Stimulated activated CD8-positive, alpha-beta memory T cell treated with anti-CD3 and anti-CD28 coated beads, Interleukin-15, amount 100 ng/mL, for 48 hours (primary cell): ENCODE measurements around the gene BAIAP2L2.

ENCODE experiments used
- DNase-seq, 2 donors: peaks; one replicate each; pipeline ENCODE4 v3.0.0-alpha.2; 2020; ENCODE audit warnings: low read depth in 2 of 2

Gene BAIAP2L2

DNA sequence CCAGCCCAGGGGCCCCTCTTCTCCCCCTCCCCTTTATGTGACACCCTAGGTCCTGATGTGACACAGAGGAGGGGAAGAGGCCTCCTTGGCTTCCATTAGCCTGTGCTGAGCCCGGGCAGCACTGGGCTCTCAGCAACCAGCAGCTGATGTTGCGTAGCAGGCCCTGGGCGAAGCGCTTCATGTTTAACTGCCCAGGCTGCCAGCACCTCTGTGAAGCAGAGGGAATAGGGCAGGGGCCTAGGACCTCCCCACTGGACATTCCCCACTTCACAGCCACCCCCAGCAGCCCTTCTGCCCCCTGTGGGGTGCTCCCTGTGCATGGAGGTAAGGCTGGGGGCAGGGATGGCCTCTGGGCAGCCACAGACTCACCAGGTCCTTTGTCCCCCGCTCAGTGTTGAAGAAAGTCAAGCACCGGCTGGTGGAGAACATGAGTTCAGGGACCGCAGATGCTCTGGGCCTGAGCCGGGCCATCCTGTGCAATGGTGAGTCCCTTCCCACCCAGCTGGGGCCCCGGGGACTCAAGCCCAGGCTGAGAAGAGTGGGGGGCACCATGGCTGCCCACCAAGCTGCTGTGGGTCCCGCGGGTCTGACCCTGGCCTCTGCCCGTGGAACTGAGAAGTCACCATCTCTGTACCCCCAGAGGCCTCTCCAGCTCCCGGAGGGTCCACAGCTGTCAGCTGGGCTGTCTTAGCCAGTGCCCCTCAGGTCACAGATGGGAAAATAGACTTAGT is 41.7 kb downstream of the BAIAP2L2 start:
- no peak for DNase-seq

- no peak for DNase-seq
These were observed 42.6 kb downstream of the BAIAP2L2 start for GRCh38 chr22:38067761-38068360.

DNA sequence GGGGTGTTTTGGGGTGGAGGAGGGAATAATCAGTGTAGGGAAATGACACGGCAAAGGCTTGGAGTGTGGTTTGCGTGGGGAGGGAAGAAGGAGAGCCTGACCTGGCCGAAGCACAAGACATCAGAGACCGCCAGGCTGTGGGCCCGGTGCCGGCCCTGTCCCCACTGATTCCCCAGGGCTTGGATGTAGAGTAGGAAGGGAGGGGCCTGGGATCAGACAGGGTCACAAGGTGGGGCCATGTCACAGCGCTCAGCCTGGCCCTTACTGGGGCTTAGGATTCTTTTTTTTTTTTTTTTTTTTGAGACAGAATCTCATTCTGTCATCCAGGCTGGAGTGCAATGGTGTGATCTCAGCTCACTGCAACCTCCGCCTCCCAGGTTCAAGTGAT is 43.5 kb downstream of the BAIAP2L2 start:
- no peak for DNase-seq

GRCh38 chr22:38066381-38067027 is 44.0 kb downstream of the BAIAP2L2 start:
- DNase-seq: no peak

- no peak for DNase-seq
These were observed 44.9 kb downstream of the BAIAP2L2 start for GRCh38 chr22:38065539-38065938.

- no peak for DNase-seq
These were observed 47.7 kb downstream of the BAIAP2L2 start for GRCh38 chr22:38062791-38063190.

DNA sequence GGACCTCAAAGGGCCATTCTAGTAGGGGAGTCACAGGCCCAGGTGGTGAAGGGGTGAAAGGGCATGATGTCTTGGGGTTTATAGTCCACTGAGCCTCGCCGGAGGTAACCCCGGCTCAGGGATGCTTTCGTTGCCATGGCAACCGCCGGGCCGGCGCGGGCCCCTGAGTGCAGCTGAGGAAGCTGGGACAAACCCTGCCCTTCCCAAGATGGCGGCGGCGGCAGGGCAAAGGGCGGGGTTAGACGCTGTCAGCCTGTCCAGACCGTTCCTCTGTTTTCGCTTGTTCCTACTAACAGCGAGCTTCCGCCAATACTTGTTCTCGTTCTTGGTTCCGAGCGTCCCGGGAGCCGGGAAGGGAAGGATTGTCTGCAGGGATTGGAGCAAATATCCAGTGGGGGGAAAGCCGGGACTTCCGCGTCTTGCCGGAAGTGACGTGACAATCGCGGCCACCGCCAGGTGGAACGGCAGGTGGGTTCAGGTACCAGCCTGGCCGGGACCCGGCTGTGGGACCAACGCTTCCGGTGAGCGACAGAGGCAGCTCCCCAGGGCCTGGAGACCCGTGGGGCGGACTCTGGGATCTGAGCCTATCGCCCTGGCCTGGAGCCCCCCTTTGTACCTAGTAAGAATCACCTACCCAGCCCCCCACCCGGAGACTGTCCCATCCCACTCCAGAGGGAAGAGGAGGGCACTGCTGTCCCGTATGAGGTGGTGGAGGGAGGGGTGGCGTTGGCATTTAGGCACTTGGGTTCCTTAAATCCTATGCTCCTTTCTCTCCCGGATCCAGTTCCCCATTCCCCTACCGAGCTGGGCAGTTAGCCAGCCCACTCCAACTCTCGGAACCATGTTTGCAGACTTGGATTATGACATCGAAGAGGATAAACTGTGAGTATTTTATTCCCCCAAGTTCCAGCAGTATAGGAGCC is 53.3 kb downstream of the BAIAP2L2 start, which contains the start of gene PICK1:
TSS of gene PICK1 (plus strand) at position 436 of the 923 bp plus-strand sequence. CDS start at position 842, 406 bp downstream.
- DNase-seq: peak; percentile 70 to 73

DNA sequence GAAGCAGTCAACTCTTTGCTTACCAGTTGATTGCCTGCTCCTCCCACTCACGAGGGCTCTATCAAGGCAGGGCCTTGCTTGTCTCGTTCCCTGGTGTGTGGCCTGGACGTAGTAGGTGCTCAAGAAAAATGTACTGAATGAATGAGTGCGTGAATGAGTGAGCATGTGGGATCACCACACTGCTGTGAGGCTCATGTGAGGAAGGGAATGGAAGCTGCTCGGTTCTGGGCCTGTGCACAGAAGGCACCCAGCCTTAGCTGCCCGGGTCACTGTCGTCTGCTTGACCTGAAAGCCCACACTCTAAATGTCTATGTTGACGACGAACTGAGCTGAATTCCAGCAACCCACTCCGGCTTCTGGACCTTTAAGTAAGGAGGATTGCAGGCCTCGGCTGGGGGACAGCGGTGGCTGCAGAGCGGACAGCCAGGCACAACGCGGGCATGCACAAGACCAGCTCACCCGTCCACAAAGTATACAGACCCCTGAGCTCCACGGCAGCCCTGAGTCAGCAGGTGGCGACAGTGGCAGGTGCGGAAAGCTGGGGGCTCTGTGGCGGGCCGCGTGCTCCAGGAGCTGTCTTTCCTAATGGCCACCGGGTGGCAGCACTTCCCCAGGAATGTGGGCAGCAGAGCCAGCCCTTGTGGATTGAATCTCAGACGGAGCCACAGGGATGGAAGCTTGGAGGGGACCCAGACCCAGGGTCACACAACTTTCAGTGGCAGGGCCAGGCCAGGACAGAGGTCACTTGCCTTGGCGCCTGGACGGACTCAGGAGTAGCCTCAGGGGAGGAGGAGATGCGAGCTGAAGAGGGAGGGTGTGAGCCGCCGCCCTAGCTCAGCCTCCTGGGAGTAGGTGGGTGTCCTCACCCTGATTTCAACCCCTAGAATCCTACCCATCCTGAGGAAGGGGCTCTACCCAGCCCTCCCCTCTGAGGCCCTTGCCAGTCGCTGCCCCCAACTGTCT is 58.3 kb downstream of the BAIAP2L2 start:
- DNase-seq: peak; percentile 59 to 62

GRCh38 chr22:38051261-38051660 is 59.2 kb downstream of the BAIAP2L2 start:
- no peak for DNase-seq

- no peak for DNase-seq
These were observed 59.8 kb downstream of the BAIAP2L2 start for GRCh38 chr22:38050720-38051119.

DNA sequence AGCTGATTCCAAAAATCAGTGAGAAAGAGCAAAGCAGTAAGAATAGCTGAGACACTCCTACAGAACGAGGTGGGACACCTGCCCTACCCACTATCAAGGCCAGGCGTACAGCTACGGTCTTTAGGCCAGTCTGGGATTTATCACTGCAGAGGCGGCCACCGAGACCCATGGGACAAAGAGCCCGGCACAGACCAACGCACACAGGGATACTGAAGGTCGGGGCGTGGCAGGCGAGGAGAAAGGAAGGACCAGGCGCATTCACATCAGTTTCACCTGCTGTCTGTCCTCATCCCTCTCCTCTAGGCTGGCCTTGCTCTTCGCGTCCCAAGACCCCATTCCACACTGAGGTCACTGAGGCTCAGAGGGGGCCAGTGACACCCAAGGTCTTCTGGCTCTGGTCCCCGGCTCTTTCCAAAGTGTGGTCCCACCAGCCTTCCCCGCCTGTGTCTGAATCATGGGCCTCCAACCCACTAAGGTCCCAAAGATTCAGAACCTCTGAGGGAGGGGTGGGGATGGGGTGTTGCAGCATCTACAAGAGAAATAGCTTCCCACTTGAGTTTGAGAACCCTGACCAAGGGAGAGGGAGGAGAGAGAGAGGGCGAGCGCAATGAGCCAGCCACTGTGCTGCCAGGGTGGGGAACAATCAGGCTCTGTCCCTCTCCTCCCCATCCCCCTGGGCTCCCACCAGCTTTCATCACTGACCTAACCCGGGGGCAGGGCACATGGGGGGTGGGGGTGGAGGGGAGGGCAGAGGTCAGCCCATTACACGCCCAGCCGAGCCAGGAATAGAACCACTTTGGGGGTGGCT is 60.5 kb downstream of the BAIAP2L2 start:
- DNase-seq: no peak

- no peak for DNase-seq
These were observed 64.3 kb downstream of the BAIAP2L2 start for GRCh38 chr22:38046070-38046748.

DNA sequence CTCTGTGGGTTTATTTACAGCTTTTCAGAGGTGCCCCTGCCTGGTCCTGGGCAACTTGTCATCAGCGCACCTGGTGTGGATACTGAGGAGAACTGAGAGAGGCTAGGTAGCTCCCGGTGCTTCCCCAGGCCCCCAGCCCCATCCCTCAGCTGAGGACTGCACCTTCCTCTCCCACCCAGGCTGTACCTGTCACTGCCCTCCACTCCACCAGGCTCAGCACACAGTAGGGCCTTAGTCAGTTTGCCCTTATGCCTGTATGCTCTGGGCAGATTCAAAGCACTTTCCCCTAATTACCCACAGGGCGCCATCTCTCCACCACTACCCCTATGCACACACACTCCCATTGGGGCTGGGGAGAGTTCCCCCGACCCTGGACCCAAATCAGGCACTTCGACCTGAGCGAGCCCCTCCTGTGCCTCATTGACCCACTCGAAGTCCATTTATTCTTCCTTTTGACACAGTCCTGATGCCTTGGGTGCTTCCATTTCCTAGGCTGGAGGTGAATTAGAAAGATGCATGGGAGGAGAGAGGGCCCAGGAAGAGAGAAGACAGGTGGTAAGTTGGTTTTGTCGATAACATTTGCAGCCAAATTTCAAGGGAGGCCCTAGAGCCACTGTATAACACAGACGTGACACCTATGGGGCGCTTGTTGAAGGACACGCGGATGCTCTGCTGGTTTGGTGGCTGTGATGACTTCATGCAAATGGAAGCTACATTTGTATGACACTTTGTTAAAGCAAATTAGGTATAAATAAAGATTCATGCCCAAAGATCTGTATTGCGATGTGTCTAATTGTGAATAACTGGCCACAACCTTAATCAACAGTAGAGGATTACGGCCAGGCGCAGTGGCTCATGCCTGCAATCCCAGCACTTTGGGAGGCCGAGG is 67.1 kb downstream of the BAIAP2L2 start:
- no peak for DNase-seq

DNA sequence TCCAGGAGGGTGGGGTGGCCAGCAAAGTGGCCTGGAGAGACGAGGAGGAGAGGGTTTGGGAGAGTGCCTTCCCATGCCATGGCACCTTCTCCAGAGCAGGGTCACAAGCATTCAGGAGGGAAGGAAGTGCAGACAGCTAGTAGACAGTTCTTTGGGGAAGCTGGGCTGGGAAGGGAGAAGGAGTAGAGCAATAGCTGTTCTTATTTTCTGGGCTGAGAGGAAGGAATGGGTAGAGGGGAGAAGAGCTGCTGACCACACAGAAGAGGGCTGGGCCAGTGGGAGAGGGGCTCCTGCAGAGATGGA is 68.0 kb downstream of the BAIAP2L2 start:
- no peak for DNase-seq

- DNase-seq: no peak
These were observed 68.6 kb downstream of the BAIAP2L2 start for GRCh38 chr22:38041760-38042487.

GRCh38 chr22:38040953-38041759 is 69.3 kb downstream of the BAIAP2L2 start:
- DNase-seq: no peak
